Measurements from ENCODE around the gene GALR2.

The GALR2 gene

DNA sequence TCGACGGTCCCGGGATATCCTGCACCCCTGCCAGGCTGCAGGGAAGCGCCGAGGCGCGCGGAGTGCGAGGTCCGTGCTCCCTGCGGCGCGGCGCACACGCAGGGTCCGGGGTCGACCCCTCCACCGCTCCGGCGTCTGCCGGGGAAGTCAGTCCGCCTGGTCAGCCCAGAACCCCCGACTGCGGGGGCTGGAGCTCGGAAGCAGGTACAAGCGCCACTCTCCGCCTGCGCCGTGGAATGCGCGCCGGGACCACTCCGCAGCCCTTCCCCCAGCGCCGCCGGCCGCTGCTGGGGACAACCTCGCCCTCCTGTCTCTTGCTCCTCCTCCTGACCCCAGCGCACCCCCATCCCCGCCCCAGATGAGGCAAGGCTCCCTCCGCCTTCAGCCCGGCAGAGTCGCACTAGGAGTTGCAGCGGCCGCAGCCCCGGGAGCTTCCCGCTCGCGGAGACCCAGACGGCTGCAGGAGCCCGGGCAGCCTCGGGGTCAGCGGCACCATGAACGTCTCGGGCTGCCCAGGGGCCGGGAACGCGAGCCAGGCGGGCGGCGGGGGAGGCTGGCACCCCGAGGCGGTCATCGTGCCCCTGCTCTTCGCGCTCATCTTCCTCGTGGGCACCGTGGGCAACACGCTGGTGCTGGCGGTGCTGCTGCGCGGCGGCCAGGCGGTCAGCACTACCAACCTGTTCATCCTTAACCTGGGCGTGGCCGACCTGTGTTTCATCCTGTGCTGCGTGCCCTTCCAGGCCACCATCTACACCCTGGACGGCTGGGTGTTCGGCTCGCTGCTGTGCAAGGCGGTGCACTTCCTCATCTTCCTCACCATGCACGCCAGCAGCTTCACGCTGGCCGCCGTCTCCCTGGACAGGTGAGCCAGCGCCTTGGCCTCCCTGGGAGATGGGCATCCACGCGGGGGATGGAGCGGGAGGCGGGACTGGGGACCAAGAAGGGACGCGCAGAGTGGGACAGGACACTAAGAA, at the start of gene GALR2:
Gene GALR2 (plus strand): TSS at position 392 of the 974 bp plus-strand sequence. CDS start 103 bp downstream, at position 495.
- Mint-ChIP-seq H3K4me3 (peak within 1 kb of the TSS; percentile 59), H3K36me3 (peaks cover 5% of the 10 kb centered on the region), H3K27me3 (peaks cover 70% of the 10 kb centered on the region), H3K27ac (peak within 1 kb of the TSS; percentile 29), H3K4me1 (peaks cover 58% of the 10 kb centered on the region), H3K9me3 (no peaks in the 10 kb centered on the region)
- CTCF ChIA-PET: interaction anchor here (1.2 to 1.3 kb wide), 2 partner anchors 60 to 62 kb away, joined by 4 to 5 read pairs; no protein-coding TSS in a partner anchor
- DNase-seq: peak; percentile 41

DNA sequence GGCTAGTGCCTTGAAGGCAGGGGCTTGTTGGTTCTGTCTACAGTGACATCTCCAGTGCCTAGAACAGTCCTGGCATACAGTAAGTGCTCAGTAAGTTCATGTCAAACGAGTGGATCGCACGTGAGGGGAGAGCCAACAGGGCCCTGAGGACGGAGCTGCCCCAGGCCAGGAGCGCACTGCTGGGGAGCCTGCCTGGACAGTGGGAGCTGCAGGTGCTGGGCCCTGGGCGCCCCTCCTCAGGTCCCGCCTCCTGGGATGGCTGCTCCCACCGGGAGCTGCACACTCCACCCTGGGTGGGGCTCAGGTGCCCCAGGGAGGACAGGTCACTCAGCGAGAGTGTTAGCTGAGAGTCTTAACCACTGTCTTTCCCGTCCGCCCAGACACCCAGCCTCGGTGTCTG, 49.3 kb upstream of the GALR2 start:
- Mint-ChIP-seq H3K36me3 (no peaks in the 10 kb centered on the region), H3K4me3 (no peak overlapping the region), H3K4me1 (peaks cover 13% of the 10 kb centered on the region), H3K27ac (no peak overlapping the region), H3K9me3 (no peaks in the 10 kb centered on the region), H3K27me3 (peaks cover 8% of the 10 kb centered on the region)
- CTCF ChIA-PET: interaction anchor here (0.8 kb wide), 1 partner anchor 13 kb away, joined by 4 read pairs; no protein-coding TSS in a partner anchor
- no peak for DNase-seq

DNA sequence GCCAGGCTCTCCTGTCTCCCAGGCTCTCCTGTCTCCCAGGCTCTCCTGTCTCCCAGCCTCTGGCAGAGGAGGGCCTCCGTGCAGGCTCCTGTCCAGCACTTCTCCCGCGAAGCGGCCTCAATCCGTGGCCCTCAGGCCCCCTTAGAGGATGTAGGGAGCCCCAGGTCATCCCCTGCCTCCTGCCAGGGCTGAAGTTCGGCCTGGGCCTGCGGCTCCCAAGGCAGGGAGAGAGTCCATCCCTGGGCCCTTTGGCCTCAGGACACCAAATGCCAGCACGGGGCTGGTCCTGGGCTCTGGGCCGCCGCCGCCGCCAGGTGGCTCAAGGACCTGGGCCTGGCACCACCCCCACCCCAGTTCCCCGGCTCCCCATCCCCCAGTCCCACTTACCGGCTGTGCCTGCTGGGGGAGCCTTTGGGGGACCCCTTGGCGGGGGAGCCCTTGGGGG, 47.8 kb upstream of the GALR2 start:
- DNase-seq: no peak
- no peaks in the 10 kb centered on the region for H3K9me3 Mint-ChIP-seq
- H3K36me3 Mint-ChIP-seq: no peaks in the 10 kb centered on the region
- H3K4me3 Mint-ChIP-seq: no peak overlapping the region
- no peak overlapping the region for H3K27ac Mint-ChIP-seq
- H3K4me1 Mint-ChIP-seq: peaks cover 13% of the 10 kb centered on the region
- CTCF ChIA-PET: no interaction called here
- H3K27me3 Mint-ChIP-seq: peaks cover 8% of the 10 kb centered on the region

GRCh38 chr17:76027159-76027839, 47.3 kb upstream of the GALR2 start, which contains the start of gene EVPL:
Gene EVPL, minus strand, starts transcription at chr17:76027306. Its CDS starts 108 bp downstream, at chr17:76027198.
- no peaks in the 10 kb centered on the region for H3K9me3 Mint-ChIP-seq
- no peak within 1 kb of the TSS for H3K4me3 Mint-ChIP-seq
- H3K27me3 Mint-ChIP-seq: peaks cover 8% of the 10 kb centered on the region
- H3K36me3 Mint-ChIP-seq: no peaks in the 10 kb centered on the region
- DNase-seq: no peak
- H3K27ac Mint-ChIP-seq: no peak within 1 kb of the TSS
- H3K4me1 Mint-ChIP-seq: peaks cover 13% of the 10 kb centered on the region
- CTCF ChIA-PET: no interaction called here

- no peak overlapping the region for H3K4me3 Mint-ChIP-seq
- peaks cover 4% of the 10 kb centered on the region for H3K36me3 Mint-ChIP-seq
- no peak for DNase-seq
- H3K4me1 Mint-ChIP-seq: peaks cover 15% of the 10 kb centered on the region
- H3K27me3 Mint-ChIP-seq: peaks cover 6% of the 10 kb centered on the region
- no peaks in the 10 kb centered on the region for H3K9me3 Mint-ChIP-seq
- H3K27ac Mint-ChIP-seq: no peak overlapping the region
- CTCF ChIA-PET: interaction anchor here (0.7 to 1.2 kb wide), 3 partner anchors 13 to 19 kb away, joined by 3 to 5 read pairs (median 4); no protein-coding TSS in a partner anchor
Observed at GRCh38 chr17:76032073-76032779, 42.4 kb upstream of the GALR2 start.

GRCh38 chr17:76032780-76033108, 41.8 kb upstream of the GALR2 start:
- Mint-ChIP-seq H3K4me3 (no peak overlapping the region), H3K4me1 (peaks cover 15% of the 10 kb centered on the region), H3K27me3 (peaks cover 6% of the 10 kb centered on the region), H3K27ac (no peak overlapping the region), H3K36me3 (peaks cover 7% of the 10 kb centered on the region), H3K9me3 (no peaks in the 10 kb centered on the region)
- no peak for DNase-seq
- CTCF ChIA-PET: interaction anchor here (1.0 to 1.2 kb wide), 2 partner anchors 16 to 19 kb away, joined by 4 to 5 read pairs; no protein-coding TSS in a partner anchor

DNA sequence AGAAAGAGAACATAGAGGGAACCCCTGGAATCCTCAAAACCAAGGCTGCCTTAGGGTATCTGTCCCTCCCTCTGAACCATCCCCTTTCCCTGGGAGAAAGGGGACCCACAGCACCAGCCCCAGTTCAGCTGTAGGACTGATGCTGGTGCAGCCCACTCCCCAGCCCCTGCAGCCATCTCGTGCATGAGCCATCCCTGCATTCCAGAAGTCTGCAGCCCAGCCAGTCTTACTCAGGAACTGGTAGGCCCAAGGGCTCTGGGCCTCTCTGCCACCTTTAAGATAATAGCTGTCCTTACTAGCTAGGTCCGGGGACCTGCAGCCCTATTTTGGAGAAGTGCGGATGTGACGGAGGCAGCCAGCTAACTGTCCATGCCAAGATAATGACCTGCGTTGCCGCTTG, 41.4 kb upstream of the GALR2 start:
- Mint-ChIP-seq H3K4me1 (peaks cover 15% of the 10 kb centered on the region), H3K9me3 (no peaks in the 10 kb centered on the region), H3K27me3 (peaks cover 6% of the 10 kb centered on the region), H3K27ac (no peak overlapping the region), H3K36me3 (peaks cover 10% of the 10 kb centered on the region), H3K4me3 (no peak overlapping the region)
- CTCF ChIA-PET: interaction anchor here (0.6 to 3.0 kb wide), 6 partner anchors 13 to 246 kb away, joined by 3 to 7 read pairs (median 4); no protein-coding TSS in a partner anchor
- no peak for DNase-seq

DNA sequence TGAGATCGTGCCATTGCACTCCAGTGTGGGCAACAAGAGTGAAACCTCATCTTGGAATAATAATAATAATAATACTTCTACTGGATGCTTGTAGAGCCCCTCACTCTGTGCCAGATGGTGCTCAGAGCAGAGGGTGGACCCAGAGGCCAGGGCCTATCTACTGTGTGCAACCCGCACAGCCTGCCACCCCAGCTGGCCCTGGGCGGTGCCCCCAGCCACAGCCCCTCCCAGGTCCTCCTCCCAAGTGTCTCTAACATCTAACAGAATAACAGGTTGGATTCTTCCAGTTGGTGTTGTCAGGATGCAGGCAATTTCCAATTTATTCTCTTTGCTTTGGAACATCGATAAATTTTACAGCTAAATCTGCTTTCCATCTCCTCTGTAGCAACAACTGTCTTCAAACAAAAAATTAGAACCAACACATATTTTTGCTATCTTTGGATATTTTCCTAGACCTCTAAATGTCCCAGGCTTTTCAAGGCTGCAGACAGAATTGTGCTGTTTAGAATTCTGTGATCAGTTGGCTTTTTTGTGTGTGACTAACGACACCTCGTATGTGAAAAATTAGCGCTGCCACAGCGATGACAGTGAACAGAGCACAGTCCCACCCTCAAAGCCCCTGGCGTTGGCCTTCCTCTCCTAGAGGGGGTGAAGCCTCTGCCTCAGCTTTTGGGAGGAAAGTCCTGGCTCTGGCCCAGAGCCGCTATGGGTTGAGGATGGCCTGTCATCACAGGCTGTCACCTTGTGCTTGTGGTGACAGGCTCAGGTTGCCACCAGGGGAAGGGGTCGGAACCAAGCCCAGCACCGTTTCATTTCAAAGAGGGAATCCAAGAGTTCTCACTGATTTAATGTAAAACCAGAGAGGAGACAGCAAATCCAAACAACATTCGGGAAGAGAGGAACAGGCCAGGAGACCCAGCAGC, 39.9 kb upstream of the GALR2 start:
- no peak for DNase-seq
- Mint-ChIP-seq H3K9me3 (no peaks in the 10 kb centered on the region), H3K27me3 (peaks cover 6% of the 10 kb centered on the region), H3K4me3 (no peak overlapping the region), H3K27ac (no peak overlapping the region), H3K36me3 (peaks cover 24% of the 10 kb centered on the region), H3K4me1 (peaks cover 7% of the 10 kb centered on the region)
- CTCF ChIA-PET: interaction anchor here (1.6 to 3.0 kb wide), 2 partner anchors 15 to 20 kb away, joined by 6 to 7 read pairs; no protein-coding TSS in a partner anchor

DNA sequence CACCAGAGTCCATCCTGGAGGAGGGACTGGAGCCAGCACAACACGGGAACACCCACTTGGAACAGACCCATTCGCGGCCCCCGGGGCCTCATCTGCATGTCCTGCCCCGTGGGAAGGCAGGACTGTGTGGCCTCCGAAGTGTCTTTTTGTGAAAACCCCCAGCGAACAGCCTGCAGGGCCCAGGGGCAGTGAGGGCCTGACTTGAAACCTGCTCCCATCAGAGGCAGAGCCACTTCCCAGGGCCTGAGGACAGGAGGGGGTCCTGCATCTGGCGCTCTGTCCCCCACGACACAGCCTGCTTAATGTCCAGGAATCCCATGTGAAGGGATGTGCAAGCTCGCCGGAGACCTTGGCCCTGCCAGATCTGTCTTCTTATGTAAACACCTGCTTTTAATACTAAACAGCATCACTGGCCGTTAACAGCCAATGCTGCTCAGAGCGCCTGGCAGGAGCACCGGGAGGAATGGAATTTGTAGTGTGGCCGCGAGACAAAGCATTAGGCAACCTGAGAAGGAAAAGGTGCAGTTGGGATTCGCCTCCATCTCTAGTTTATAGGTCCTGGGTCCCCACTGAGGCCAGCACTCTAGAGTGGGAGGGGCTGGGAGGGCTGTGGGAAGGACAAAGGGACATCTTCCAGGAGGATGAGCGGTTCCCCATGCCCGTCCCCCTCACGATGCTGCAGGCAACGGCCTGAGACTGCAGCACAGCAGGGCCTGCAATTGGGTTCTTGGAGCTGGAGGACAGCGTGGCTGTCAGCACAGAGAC, 37.9 kb upstream of the GALR2 start:
- no peaks in the 10 kb centered on the region for H3K9me3 Mint-ChIP-seq
- no peak for DNase-seq
- peak overlapping the region; percentile 52 for H3K27ac Mint-ChIP-seq
- CTCF ChIA-PET: no interaction called here
- peaks cover 2% of the 10 kb centered on the region for H3K4me1 Mint-ChIP-seq
- H3K4me3 Mint-ChIP-seq: no peak overlapping the region
- peaks cover 6% of the 10 kb centered on the region for H3K27me3 Mint-ChIP-seq
- peaks cover 39% of the 10 kb centered on the region for H3K36me3 Mint-ChIP-seq

DNA sequence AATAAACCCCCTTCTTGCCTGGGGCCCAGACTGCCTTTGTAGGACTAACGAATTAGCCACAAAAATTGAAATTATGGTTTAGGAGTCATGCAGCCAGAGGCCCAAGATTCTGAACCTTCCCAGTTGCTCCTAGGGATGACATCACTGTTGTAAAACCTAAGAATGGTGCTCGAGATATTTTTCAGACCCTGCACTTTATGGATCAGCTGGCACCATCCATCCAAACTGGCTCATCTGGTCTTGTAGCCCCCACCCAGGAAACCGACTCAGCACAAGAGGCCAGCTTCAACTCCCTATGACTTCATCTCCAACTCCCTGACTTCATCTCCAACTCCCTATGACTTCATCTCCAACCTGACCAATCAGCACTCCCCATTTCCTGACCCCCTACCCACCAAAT, 36.5 kb upstream of the GALR2 start:
- CTCF ChIA-PET: no interaction called here
- no peak for DNase-seq
- H3K9me3 Mint-ChIP-seq: no peaks in the 10 kb centered on the region
- H3K36me3 Mint-ChIP-seq: peaks cover 40% of the 10 kb centered on the region
- H3K4me3 Mint-ChIP-seq: no peak overlapping the region
- H3K27ac Mint-ChIP-seq: peak overlapping the region; percentile 37
- H3K27me3 Mint-ChIP-seq: no peaks in the 10 kb centered on the region
- H3K4me1 Mint-ChIP-seq: peaks cover 2% of the 10 kb centered on the region

DNA sequence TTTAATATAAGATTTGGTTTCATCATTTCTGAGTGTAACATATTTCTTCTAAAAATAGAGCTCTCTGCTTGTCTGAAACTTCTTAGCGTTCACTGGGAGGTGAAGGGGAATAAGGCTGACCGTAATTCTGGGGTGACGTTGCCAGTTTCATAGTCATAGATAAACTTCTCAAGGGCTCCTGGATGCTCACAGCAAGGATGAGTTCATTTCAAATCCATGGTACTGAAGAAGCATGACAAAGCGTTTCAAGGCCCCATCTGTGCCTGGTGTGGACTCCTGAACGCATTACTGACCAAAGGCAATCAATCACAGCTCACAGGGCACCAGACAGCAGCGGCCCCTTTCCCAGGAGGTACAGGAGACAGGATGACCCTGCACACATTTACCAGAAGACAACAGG, 35.5 kb upstream of the GALR2 start:
- H3K9me3 Mint-ChIP-seq: no peaks in the 10 kb centered on the region
- no peak for DNase-seq
- H3K4me3 Mint-ChIP-seq: no peak overlapping the region
- peaks cover 2% of the 10 kb centered on the region for H3K4me1 Mint-ChIP-seq
- peaks cover 51% of the 10 kb centered on the region for H3K36me3 Mint-ChIP-seq
- CTCF ChIA-PET: no interaction called here
- no peaks in the 10 kb centered on the region for H3K27me3 Mint-ChIP-seq
- no peak overlapping the region for H3K27ac Mint-ChIP-seq

- CTCF ChIA-PET: no interaction called here
- no peak for DNase-seq
- Mint-ChIP-seq H3K9me3 (no peaks in the 10 kb centered on the region), H3K4me3 (no peak overlapping the region), H3K27ac (no peak overlapping the region), H3K36me3 (peaks cover 62% of the 10 kb centered on the region), H3K4me1 (peaks cover 2% of the 10 kb centered on the region), H3K27me3 (no peaks in the 10 kb centered on the region)
Observed at GRCh38 chr17:76040376-76040775, 34.2 kb upstream of the GALR2 start.

Data from activated naive CD4-positive, alpha-beta T cell treated with anti-CD3 and anti-CD28 coated beads, Interleukin-2, amount 10 ng/mL, durations not matched to agents 7 days and 5 days (primary cell).